ENCODE results near the gene GPC6. TPM values are rescaled to one million over a fixed set of nuclear protein-coding genes. Genes with fewer than 3 reads are reported as not detected.

Gene GPC6
- total and polyA plus RNA-seq, 2 experiments from 2014 or later, result 14.4 to 20.8 TPM

DNA sequence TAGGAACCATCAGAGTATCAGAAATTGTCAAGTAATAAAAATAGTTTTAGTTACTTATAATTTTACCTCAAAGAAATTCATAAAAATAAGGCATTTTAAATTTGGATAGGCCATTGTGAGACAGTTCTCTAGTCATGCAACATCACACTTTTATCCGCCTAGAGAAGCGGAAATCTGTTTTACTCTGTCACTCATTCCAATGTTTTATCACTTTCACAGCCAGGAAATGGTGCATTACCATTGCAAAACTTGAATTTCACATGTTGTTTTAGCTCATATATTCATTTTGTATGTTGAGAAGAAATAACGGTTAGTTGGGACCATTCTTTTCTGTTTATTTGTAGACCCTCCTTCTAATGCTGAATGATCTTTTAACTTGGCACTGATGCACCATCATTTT, 427.2 kb downstream of the GPC6 start:
- H3F3A ChIP-seq (ENCODE audit: insufficient read depth), result no peaks in the 10 kb centered on the region
- H2AFZ ChIP-seq, result no peak overlapping the region
- H3K4me1 ChIP-seq (ENCODE audit: insufficient read depth), result no peaks in the 10 kb centered on the region
- no peaks in the 10 kb centered on the region for H3K9me3 ChIP-seq (ENCODE audit: low read depth)
- no peak overlapping the region for H3K4me3 ChIP-seq
- no peaks in the 10 kb centered on the region for H3K9me2 ChIP-seq (ENCODE audit: insufficient read depth)
- H3K4me2 ChIP-seq (ENCODE audit: unreplicated experiment), result no peak overlapping the region
- no peak overlapping the region for H3K9ac ChIP-seq
- no peaks in the 10 kb centered on the region for H3K36me3 ChIP-seq (ENCODE audit: low read depth)
- TF ChIP-seq EZH2phosphoT487 (IDR thresholded peaks at IDR 0.05; ENCODE audit: insufficient read depth, low read depth), result no peak
- TF ChIP-seq EZH2 (IDR thresholded peaks at IDR 0.05; ENCODE audit: insufficient read depth, poor library complexity, severe bottlenecking), result no peak
- no peaks in the 10 kb centered on the region for H3K79me2 ChIP-seq (ENCODE audit: insufficient read depth)
- H4K20me1 ChIP-seq (ENCODE audit: insufficient read depth), result no peaks in the 10 kb centered on the region
- in situ Hi-C loops (cut with MboI), result no loop called here
- 85 to 86% methylated on average over 3 of the region's 3 CpGs for WGBS, 2 experiments (ENCODE audit: low coverage in 1 of 2, low lambda C conversion rate in 2 of 2, missing lambda C conversion rate in 2 of 2)
- no peak overlapping the region for H3K27ac ChIP-seq
- no peaks in the 10 kb centered on the region for H3K27me3 ChIP-seq (replicated peaks; ENCODE audit: insufficient read depth)
- DNase-seq, result no peak

- no peaks in the 10 kb centered on the region for H4K20me1 ChIP-seq (ENCODE audit: insufficient read depth)
- H3K9ac ChIP-seq, result no peak overlapping the region
- H3K9me3 ChIP-seq (ENCODE audit: low read depth), result no peaks in the 10 kb centered on the region
- H3K4me3 ChIP-seq, result no peak overlapping the region
- no peaks in the 10 kb centered on the region for H3K9me2 ChIP-seq (ENCODE audit: insufficient read depth)
- WGBS, 2 experiments (ENCODE audit: low coverage in 1 of 2, low lambda C conversion rate in 2 of 2, missing lambda C conversion rate in 2 of 2), result 53 to 72% methylated on average over 1 of the region's 1 CpG
- no peaks in the 10 kb centered on the region for H3K79me2 ChIP-seq (ENCODE audit: insufficient read depth)
- TF ChIP-seq EZH2 (IDR thresholded peaks at IDR 0.05; ENCODE audit: insufficient read depth, poor library complexity, severe bottlenecking), result no peak
- H3K4me1 ChIP-seq (ENCODE audit: insufficient read depth), result no peaks in the 10 kb centered on the region
- no peak overlapping the region for H3K27ac ChIP-seq
- no peaks in the 10 kb centered on the region for H3F3A ChIP-seq (ENCODE audit: insufficient read depth)
- DNase-seq, result no peak
- no peaks in the 10 kb centered on the region for H3K27me3 ChIP-seq (replicated peaks; ENCODE audit: insufficient read depth)
- H3K4me2 ChIP-seq (ENCODE audit: unreplicated experiment), result no peak overlapping the region
- no peaks in the 10 kb centered on the region for H3K36me3 ChIP-seq (ENCODE audit: low read depth)
- H2AFZ ChIP-seq, result no peak overlapping the region
- in situ Hi-C loops (cut with MboI), result no loop called here
These were observed 428.5 kb downstream of the GPC6 start for GRCh38 chr13:93655154-93655553.

DNA sequence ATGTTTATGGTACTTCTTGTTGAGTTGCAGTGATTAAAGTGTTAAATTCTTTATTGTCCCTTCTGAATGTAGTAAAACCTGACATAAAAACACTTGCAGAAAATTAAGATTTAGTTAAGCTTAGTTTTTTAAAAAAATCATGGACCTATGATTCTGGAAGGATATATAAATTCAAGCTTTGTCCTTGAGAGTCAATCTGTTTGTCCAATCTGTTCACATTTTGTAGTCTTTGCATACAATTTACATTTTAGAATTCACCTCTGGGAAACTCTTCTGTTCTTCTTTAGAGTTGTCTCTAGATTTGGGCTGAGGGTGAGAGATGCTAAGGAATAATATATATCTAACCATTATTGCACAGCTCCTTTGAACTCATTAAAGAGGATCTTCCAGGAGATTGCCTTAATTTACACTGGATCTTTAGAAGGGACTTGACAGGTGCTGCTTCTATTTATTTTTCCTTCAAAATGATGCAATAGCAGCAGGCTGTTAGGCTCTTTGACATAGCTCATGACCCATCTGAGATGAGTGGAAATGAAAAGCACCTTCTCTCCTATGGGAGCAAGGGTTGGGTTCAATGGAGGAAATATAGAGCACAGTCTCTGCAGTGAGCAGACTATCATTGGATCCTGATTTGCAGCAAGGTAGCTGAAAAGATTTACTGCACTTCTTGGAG, 433.9 kb downstream of the GPC6 start:
- Histone ChIP-seq H4K20me1 (ENCODE audit: insufficient read depth) (no peaks in the 10 kb centered on the region), H3K4me3 (no peak overlapping the region), H3K79me2 (ENCODE audit: insufficient read depth) (no peaks in the 10 kb centered on the region), H3K9me3 (ENCODE audit: low read depth) (no peaks in the 10 kb centered on the region), H3K9ac (no peak overlapping the region), H3K27ac (no peak overlapping the region), H2AFZ (no peak overlapping the region), H3K36me3 (ENCODE audit: low read depth) (no peaks in the 10 kb centered on the region), H3K27me3 (replicated peaks; ENCODE audit: insufficient read depth) (no peaks in the 10 kb centered on the region), H3F3A (ENCODE audit: insufficient read depth) (no peaks in the 10 kb centered on the region), H3K4me2 (ENCODE audit: unreplicated experiment) (no peak overlapping the region), H3K9me2 (ENCODE audit: insufficient read depth) (no peaks in the 10 kb centered on the region), H3K4me1 (ENCODE audit: insufficient read depth) (no peaks in the 10 kb centered on the region)
- no peak for DNase-seq
- TF ChIP-seq EZH2 (IDR thresholded peaks at IDR 0.05; ENCODE audit: insufficient read depth, poor library complexity, severe bottlenecking), result no peak
- TF ChIP-seq EZH2phosphoT487 (IDR thresholded peaks at IDR 0.05; ENCODE audit: insufficient read depth, low read depth), result no peak
- in situ Hi-C loops (cut with MboI), result no loop called here

GRCh38 chr13:93670866-93671265, 444.3 kb downstream of the GPC6 start:
- Histone ChIP-seq H3F3A (ENCODE audit: insufficient read depth) (no peaks in the 10 kb centered on the region), H3K27me3 (replicated peaks; ENCODE audit: insufficient read depth) (no peaks in the 10 kb centered on the region), H3K9me3 (ENCODE audit: low read depth) (no peaks in the 10 kb centered on the region), H3K4me2 (ENCODE audit: unreplicated experiment) (no peak overlapping the region), H3K27ac (no peak overlapping the region), H3K4me1 (ENCODE audit: insufficient read depth) (no peaks in the 10 kb centered on the region), H3K4me3 (no peak overlapping the region), H3K79me2 (ENCODE audit: insufficient read depth) (no peaks in the 10 kb centered on the region), H2AFZ (no peak overlapping the region), H3K36me3 (ENCODE audit: low read depth) (no peaks in the 10 kb centered on the region), H3K9ac (no peak overlapping the region), H3K9me2 (ENCODE audit: insufficient read depth) (no peaks in the 10 kb centered on the region), H4K20me1 (ENCODE audit: insufficient read depth) (no peaks in the 10 kb centered on the region)
- DNase-seq, result no peak
- in situ Hi-C loops (cut with MboI), result no loop called here
- TF ChIP-seq EZH2 (IDR thresholded peaks at IDR 0.05; ENCODE audit: insufficient read depth, poor library complexity, severe bottlenecking) (no peak), EZH2phosphoT487 (IDR thresholded peaks at IDR 0.05; ENCODE audit: insufficient read depth, low read depth) (no peak)
- WGBS, 2 experiments (ENCODE audit: low coverage in 1 of 2, low lambda C conversion rate in 2 of 2, missing lambda C conversion rate in 2 of 2), result 58% methylated on average over 2 of the region's 2 CpGs

DNA sequence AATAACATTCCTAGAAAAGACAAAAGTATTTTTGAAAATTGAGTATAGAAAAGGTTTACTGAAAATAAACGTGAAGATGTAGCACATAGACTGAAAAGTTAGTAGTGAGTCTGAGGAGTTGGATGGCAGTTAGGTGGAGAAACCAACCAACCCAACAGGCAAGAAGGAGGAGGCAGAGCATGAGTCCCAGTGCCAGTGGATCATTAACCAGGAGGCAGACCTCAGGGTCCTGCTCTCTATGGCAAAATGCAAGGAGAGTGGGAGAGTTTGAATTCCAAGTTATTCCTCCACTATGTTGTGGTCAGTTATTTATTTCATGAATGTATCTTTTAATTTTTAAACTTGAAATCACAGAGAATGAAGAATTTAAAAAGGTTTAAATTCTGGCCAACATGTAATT, 446.4 kb downstream of the GPC6 start:
- no peak overlapping the region for H3K27ac ChIP-seq

More for the DNA sequence above, 446.4 kb downstream of the GPC6 start:
- no peak overlapping the region for H2AFZ ChIP-seq
- no peaks in the 10 kb centered on the region for H3K27me3 ChIP-seq (replicated peaks; ENCODE audit: insufficient read depth)
- H3K4me1 ChIP-seq (ENCODE audit: insufficient read depth), result no peaks in the 10 kb centered on the region
- H3K9me3 ChIP-seq (ENCODE audit: low read depth), result no peaks in the 10 kb centered on the region
- TF ChIP-seq EZH2 (IDR thresholded peaks at IDR 0.05; ENCODE audit: insufficient read depth, poor library complexity, severe bottlenecking), result no peak
- TF ChIP-seq EZH2phosphoT487 (IDR thresholded peaks at IDR 0.05; ENCODE audit: insufficient read depth, low read depth), result no peak
- H3K4me2 ChIP-seq (ENCODE audit: unreplicated experiment), result no peak overlapping the region
- H3F3A ChIP-seq (ENCODE audit: insufficient read depth), result no peaks in the 10 kb centered on the region
- no peak for DNase-seq
- in situ Hi-C loops (cut with MboI), result no loop called here
- no peaks in the 10 kb centered on the region for H3K9me2 ChIP-seq (ENCODE audit: insufficient read depth)
- H4K20me1 ChIP-seq (ENCODE audit: insufficient read depth), result no peaks in the 10 kb centered on the region
- no peak overlapping the region for H3K4me3 ChIP-seq
- no peaks in the 10 kb centered on the region for H3K36me3 ChIP-seq (ENCODE audit: low read depth)
- H3K9ac ChIP-seq, result no peak overlapping the region
- no peaks in the 10 kb centered on the region for H3K79me2 ChIP-seq (ENCODE audit: insufficient read depth)
- WGBS, 2 experiments (ENCODE audit: low coverage in 1 of 2, low lambda C conversion rate in 2 of 2, missing lambda C conversion rate in 2 of 2), result 68 to 73% methylated on average over 1 of the region's 1 CpG

Measured in GM23248 (cell line).